Adrenal gland (tissue), 12 donors: ENCODE data around the gene PLPP1. TPM values are rescaled to one million over a fixed set of nuclear protein-coding genes. Genes with fewer than 3 reads are reported as not detected.

Source experiments
- DNase-seq, 7 donors: peaks; one replicate each; pipeline ENCODE4 v3.0.0-alpha.2; 2019 to 2020
- H3K27ac ChIP-seq, 5 donors: fragments of 200-600 bp; sonication (generic) in 4 of 5; 1 replicate in 3 of 5; 2 replicates in 2 of 5; pipeline versions ENCODE4 v1.5.1 to v1.8.0; 2016 to 2020; ENCODE audit warnings: mild to moderate bottlenecking in 1 of 5
- H3K27me3 ChIP-seq: fragments of 200-600 bp; 2 replicates; pipeline ENCODE4 v1.8.0; 2021
- H3K36me3 ChIP-seq, 2 donors: fragments of 200-600 bp; replicated peaks in 1 of 2; 1 replicate in 1 of 2; 2 replicates in 1 of 2; pipeline versions ENCODE4 v1.5.1 to v1.8.0; 2018 to 2022
- H3K4me1 ChIP-seq, 2 donors: fragments of 200-600 bp; replicated peaks in 1 of 2; 1 replicate in 1 of 2; 2 replicates in 1 of 2; pipeline versions ENCODE4 v1.5.1 to v1.8.0; 2018 to 2021
- H3K4me3 ChIP-seq, 4 donors: fragments of 200-600 bp; sonication (generic) in 3 of 4; one replicate each; pipeline ENCODE4 v1.5.1; 2016 to 2018
- H3K9me3 ChIP-seq, 3 donors: fragments of 200-600 bp; sonication (generic) in 1 of 3; replicated peaks in 1 of 3; 1 replicate in 2 of 3; 2 replicates in 1 of 3; pipeline versions ENCODE4 v1.5.1 to v1.8.0; 2016 to 2021
- CTCF ChIP-seq, 6 experiments: fragments of 450-650 bp in 4 of 6; fragments of 200-600 bp in 2 of 6; sonication (generic) in 1 of 6; IDR thresholded peaks; 1 replicate in 5 of 6; 2 replicates in 1 of 6; pipeline versions ENCODE4 v1.5.1 to v1.8.0; 2016 to 2021; ENCODE audit warnings: antibody characterized with exemption in 6 of 6, mild to moderate bottlenecking in 2 of 6, moderate library complexity in 1 of 6
- POLR2A ChIP-seq, 2 donors: fragments of 450-650 bp; IDR thresholded peaks; one replicate each; pipeline ENCODE4 v1.6.1; 2017; ENCODE audit warnings: antibody characterized with exemption in 2 of 2, mild to moderate bottlenecking in 2 of 2, moderate library complexity in 1 of 2
- WGBS, 4 donors: extraction: QIAGEN DNeasy Blood & Tissue Kit in 2 of 4; methylation state at CpG; one replicate each; pipeline versions ENCODE4 v1.1.5 to v1.1.7; 2013 to 2017; 5-methylcytosine and 5-hydroxymethylcytosine counted together
- intact Hi-C, 2 donors: fragments of 100-400 bp; cut with DNase I; formaldehyde crosslinking; loops; one replicate each; pipeline versions ENCODE4 v1.14.1 to v1.15.0; 2022 to 2023
- polyA plus RNA-seq, 3 donors: library from polyadenylated mRNA; stranded (reverse); fragments of 200-250 nt in 2 of 3; fragments of 350-450 nt in 1 of 3; fragmentation: Illumina TruSeq in 1 of 3; extraction: RNeasy Lipid Tissue Mini Kit (QIAGEN cat#74804) in 1 of 3; gene quantifications; one replicate each; pipeline ENCODE4 v1.2.3, GENCODE V29; 2013 to 2014
- total RNA-seq, 9 donors: library from RNA; depleted of rRNA in 4 of 9; stranded (reverse); fragments of >200 nt in 4 of 9; fragments of 120-200 nt in 1 of 9; fragmentation: NEBNext Ultra II Directional in 1 of 9; extraction: Animal tissue kit (Norgen Biotek cat#: 25700) in 1 of 9; gene quantifications; one replicate each; pipeline versions ENCODE4 v1.1.0 to v1.2.4, GENCODE V29; 2013 to 2023
- donor health status: healthy with polysubstance abuse.
- donor health status: Bipolar disorder and iron deficiency.
- donor health status: DM: yes; HTN: yes; CAD: no.
- donor health status: DM: no; HTN: no; CAD: no.
- donor health status: DM: no; HTN: no; CAD: no.
- donor health status: DM: yes; HTN: yes; CAD: no.

The PLPP1 gene
- total and polyA plus RNA-seq, 12 donors = 55.2 to 716 (median 124) TPM

- Histone ChIP-seq H3K4me1 (peaks cover 0 to 9% of the 10 kb centered on the region in 2 donors), H3K27ac (peak overlapping the region in 3 of 5 donors; percentile 4 to 88 (median 75)), H3K9me3 (no peaks in the 10 kb centered on the region), H3K4me3 (no peak overlapping the region), H3K36me3 (no peaks in the 10 kb centered on the region), H3K27me3 (no peaks in the 10 kb centered on the region)
- 68 to 80% (median 72%) methylated on average over 2 of the region's 2 CpGs for WGBS, 4 donors
- intact Hi-C loops = no loop called here
- no peak for TF ChIP-seq CTCF (IDR thresholded peaks at IDR 0.05)
- TF ChIP-seq POLR2A (IDR thresholded peaks at IDR 0.05) = no peak
- no peak for DNase-seq
Measured at GRCh38 chr5:55570026-55570425, 35.3 kb upstream of the PLPP1 start.

- H3K36me3 ChIP-seq = no peaks in the 10 kb centered on the region
- DNase-seq = no peak
- intact Hi-C loops = no loop called here
- no peak overlapping the region for H3K4me3 ChIP-seq
- peak overlapping the region in 3 of 5 donors; percentile 1 to 88 (median 75) for H3K27ac ChIP-seq
- peaks cover 0 to 9% of the 10 kb centered on the region in 2 donors for H3K4me1 ChIP-seq
- WGBS, 4 donors = 53 to 69% (median 68%) methylated on average over 3 of the region's 3 CpGs
- no peak for TF ChIP-seq POLR2A (IDR thresholded peaks at IDR 0.05)
- TF ChIP-seq CTCF (IDR thresholded peaks at IDR 0.05) = no peak
- no peaks in the 10 kb centered on the region for H3K27me3 ChIP-seq
- H3K9me3 ChIP-seq = no peaks in the 10 kb centered on the region
Measured at GRCh38 chr5:55569513-55569865, 34.7 kb upstream of the PLPP1 start.

GRCh38 chr5:55568654-55569512 is 34.1 kb upstream of the PLPP1 start:
- no peak for TF ChIP-seq POLR2A (IDR thresholded peaks at IDR 0.05)
- TF ChIP-seq CTCF (IDR thresholded peaks at IDR 0.05) = no peak
- DNase-seq = no peak
- H3K4me3 ChIP-seq = no peak overlapping the region
- 60 to 77% (median 64%) methylated on average over 15 of the region's 15 CpGs for WGBS, 4 donors
- H3K36me3 ChIP-seq = no peaks in the 10 kb centered on the region
- no peaks in the 10 kb centered on the region for H3K27me3 ChIP-seq
- H3K27ac ChIP-seq = peak overlapping the region in 4 of 5 donors; percentile 37 to 88 (median 70)
- H3K9me3 ChIP-seq = no peaks in the 10 kb centered on the region
- intact Hi-C loops = no loop called here
- peaks cover 0 to 9% of the 10 kb centered on the region in 2 donors for H3K4me1 ChIP-seq

- Histone ChIP-seq H3K27me3 (no peaks in the 10 kb centered on the region), H3K9me3 (no peaks in the 10 kb centered on the region), H3K4me3 (no peak overlapping the region), H3K4me1 (peaks cover 0 to under 1% of the 10 kb centered on the region in 2 donors), H3K36me3 (no peaks in the 10 kb centered on the region), H3K27ac (no peak overlapping the region)
- intact Hi-C loops = no loop called here
- WGBS, 4 donors = 73 to 92% (median 87%) methylated on average over 3 of the region's 3 CpGs
- TF ChIP-seq CTCF (IDR thresholded peaks at IDR 0.05) (no peak), POLR2A (IDR thresholded peaks at IDR 0.05) (no peak)
- no peak for DNase-seq
Measured at GRCh38 chr5:55564721-55565120, 30.0 kb upstream of the PLPP1 start.
